Endothelial cell of umbilical vein (primary cell): ENCODE results near the gene VIL1. TPM values are rescaled to one million over a fixed set of nuclear protein-coding genes. Genes with fewer than 3 reads are reported as not detected.

Experiments used
- BruUV-seq: library from RNA; stranded (reverse); fragments of 400-500 nt; replicated peaks from 2 replicates; lab custom pipeline; 2021; lab: Mats Ljungman, UMichigan
- CTCF ChIA-PET: fragments of 300-600, 350-600 bp; sonication (Branson Sonifier 250); formaldehyde crosslinking; loops from one replicate; lab custom pipeline; 2021; ENCODE audit warnings: antibody characterized with exemption, inconsistent platforms; lab: Charles Lee
- POLR2A ChIA-PET: fragments of 300-600, 350-600 bp; sonication (Branson Sonifier 250); formaldehyde crosslinking; loops from one replicate; lab custom pipeline; 2021; ENCODE audit warnings: antibody characterized with exemption, inconsistent platforms; lab: Charles Lee
- DNase-seq: peaks from one replicate; pipeline ENCODE4 v3.0.0-alpha.2; 2011; ENCODE audit warnings: low read depth, low spot score
- FAIRE-seq: peaks from 2 replicates; lab custom pipeline; 2011; peaks lifted over from hg19 to GRCh38; lab: Jason Lieb, UNC
- H2AFZ ChIP-seq: 2 replicates; pipeline ENCODE4 v1.6.0; 2012; ENCODE audit warnings: low read depth, low read length, control low read depth, inconsistent platforms
- H3K27ac ChIP-seq: 2 replicates; pipeline ENCODE4 v1.5.1; 2011; ENCODE audit warnings: low read depth, mild to moderate bottlenecking, control low read depth, low read length, moderate library complexity; ENCODE audit not compliant: insufficient read depth
- H3K27me3 ChIP-seq, 2 experiments: 2 replicates each; pipeline versions ENCODE4 v1.6.0 to v1.6.1; 2011; ENCODE audit warnings: low read length in 2 of 2, mixed read lengths in 1 of 2; ENCODE audit not compliant: control insufficient read depth in 2 of 2, insufficient read depth in 2 of 2
- H3K36me3 ChIP-seq, 2 experiments: 2 replicates in 1 of 2; 3 replicates in 1 of 2; pipeline ENCODE4 v1.5.1; 2011; ENCODE audit warnings: low read length in 2 of 2, mild to moderate bottlenecking in 1 of 2, moderate library complexity in 1 of 2; ENCODE audit not compliant: control insufficient read depth in 2 of 2, insufficient read depth in 2 of 2; ENCODE audit errors: extremely low read depth in 1 of 2
- H3K4me1 ChIP-seq: 3 replicates; pipeline ENCODE4 v1.5.1; 2011; ENCODE audit warnings: mild to moderate bottlenecking, low read length; ENCODE audit not compliant: control insufficient read depth, insufficient read depth; ENCODE audit errors: extremely low read depth
- H3K4me2 ChIP-seq: 2 replicates; pipeline ENCODE4 v1.6.1; 2011; ENCODE audit warnings: low read length, control low read depth, mixed read lengths; ENCODE audit not compliant: insufficient read depth
- H3K4me3 ChIP-seq, 3 experiments: fragments of 200-600 bp in 1 of 3; sonication (generic), shearing (Covaris generic) in 1 of 3; replicated peaks in 1 of 3; 2 replicates each; pipeline ENCODE4 v1.5.1; 2011 to 2016; ENCODE audit warnings: control low read depth in 3 of 3, low read length in 3 of 3, mild to moderate bottlenecking in 2 of 3, inconsistent platforms in 1 of 3, low read depth in 1 of 3, moderate library complexity in 1 of 3; ENCODE audit not compliant: insufficient read depth in 1 of 3
- H3K79me2 ChIP-seq: 2 replicates; pipeline ENCODE4 v1.6.0; 2012; ENCODE audit warnings: low read length, inconsistent platforms; ENCODE audit not compliant: control insufficient read depth, insufficient read depth
- H3K9ac ChIP-seq: replicated peaks from 2 replicates; pipeline ENCODE3; 2011; ENCODE audit warnings: low read length, control low read depth; ENCODE audit not compliant: insufficient read depth; ENCODE audit errors: extremely low read depth
- H3K9me1 ChIP-seq: replicated peaks from 3 replicates; pipeline ENCODE4 v1.6.0; 2011; ENCODE audit warnings: mild to moderate bottlenecking, low read length; ENCODE audit not compliant: control insufficient read depth, insufficient read depth; ENCODE audit errors: extremely low read depth
- H3K9me3 ChIP-seq: replicated peaks from 2 replicates; pipeline ENCODE4 v1.5.1; 2012; ENCODE audit warnings: low read length, inconsistent platforms; ENCODE audit not compliant: control insufficient read depth, insufficient read depth
- H4K20me1 ChIP-seq: replicated peaks from 2 replicates; pipeline ENCODE3; 2011; ENCODE audit warnings: mild to moderate bottlenecking, low read length; ENCODE audit not compliant: control insufficient read depth, insufficient read depth; ENCODE audit errors: extremely low read depth
- CTCF ChIP-seq, 2 donors: IDR thresholded peaks; 1 replicate in 1 of 2; 2 replicates in 1 of 2; pipeline ENCODE4 v1.5.1; 2011; ENCODE audit warnings: low read length in 2 of 2, mild to moderate bottlenecking in 2 of 2, moderate library complexity in 2 of 2, control low read depth in 1 of 2, inconsistent platforms in 1 of 2, low read depth in 1 of 2; ENCODE audit not compliant: insufficient read depth in 1 of 2; ENCODE audit errors: extremely low read depth in 1 of 2
- EZH2 ChIP-seq: IDR thresholded peaks from 2 replicates; pipeline ENCODE4 v1.6.1; 2012; ENCODE audit warnings: borderline replicate concordance, low read depth, mild to moderate bottlenecking, moderate library complexity, low read length, inconsistent platforms; ENCODE audit not compliant: severe bottlenecking
- FOS ChIP-seq: IDR thresholded peaks from 2 replicates; pipeline ENCODE4 v1.6.1; 2011; ENCODE audit warnings: mild to moderate bottlenecking, low read length, moderate library complexity, borderline replicate concordance; ENCODE audit not compliant: insufficient read depth
- GATA2 ChIP-seq: IDR thresholded peaks from 2 replicates; pipeline ENCODE4 v1.7.0; 2011; ENCODE audit warnings: low read depth, mild to moderate bottlenecking, moderate library complexity, mixed read lengths, low read length; ENCODE audit not compliant: insufficient read length, insufficient read depth
- JUN ChIP-seq: IDR thresholded peaks from 2 replicates; pipeline ENCODE4 v1.6.1; 2011; ENCODE audit warnings: borderline replicate concordance, low read depth; ENCODE audit not compliant: insufficient read length, insufficient read depth
- MYC ChIP-seq: IDR thresholded peaks from one replicate; pipeline ENCODE4 v1.6.1; 2011; ENCODE audit warnings: mild to moderate bottlenecking, low read depth, low read length
- POLR2A ChIP-seq: IDR thresholded peaks from 2 replicates; pipeline ENCODE4 v1.6.1; 2012; ENCODE audit warnings: low read depth, mild to moderate bottlenecking, control low read depth, low read length
- POLR2AphosphoS5 ChIP-seq: IDR thresholded peaks from 2 replicates; pipeline ENCODE4 v1.6.1; 2012; ENCODE audit warnings: low read depth, mild to moderate bottlenecking, control low read depth, low read length, moderate library complexity; ENCODE audit not compliant: insufficient read depth
- dilution Hi-C: fragments of 300-500 bp; cut with MboI; formaldehyde crosslinking; loops from one replicate; pipeline ENCODE4 v1.15.0; 2019; ENCODE audit warnings: low sequenced_read_pairs; ENCODE audit not compliant: extremely low pct_ligation_motif_present
- intact Hi-C: fragments of 100-400 bp; cut with micrococcal nuclease; formaldehyde crosslinking; loops from one replicate; pipeline ENCODE4 v1.10.0; 2022
- polyA plus RNA-seq, 4 experiments: library from polyadenylated mRNA; depleted of rRNA in 3 of 4; stranded (reverse) in 3 of 4; unstranded in 1 of 4; fragments of >200 nt; gene quantifications; 2 replicates each; pipeline versions ENCODE4 v1.2.1 to v1.2.3, GENCODE V29; 2011 to 2012; ENCODE audit warnings: missing spikeins in 1 of 4
- total RNA-seq: library from RNA; stranded (reverse); gene quantifications from 2 replicates; pipeline ENCODE4 v1.2.3, GENCODE V29; 2021
- TF ChIP-seq, protein P1 (sequence below): IDR thresholded peaks from 2 replicates; pipeline ENCODE4 v1.6.1; 2011; ENCODE audit not compliant: insufficient read depth, insufficient read length

Gene VIL1
- total and polyA plus RNA-seq, 2 donors (not counting 3 experiments of a cell fraction or from before 2014, with no cell fraction given): not detected

DNA sequence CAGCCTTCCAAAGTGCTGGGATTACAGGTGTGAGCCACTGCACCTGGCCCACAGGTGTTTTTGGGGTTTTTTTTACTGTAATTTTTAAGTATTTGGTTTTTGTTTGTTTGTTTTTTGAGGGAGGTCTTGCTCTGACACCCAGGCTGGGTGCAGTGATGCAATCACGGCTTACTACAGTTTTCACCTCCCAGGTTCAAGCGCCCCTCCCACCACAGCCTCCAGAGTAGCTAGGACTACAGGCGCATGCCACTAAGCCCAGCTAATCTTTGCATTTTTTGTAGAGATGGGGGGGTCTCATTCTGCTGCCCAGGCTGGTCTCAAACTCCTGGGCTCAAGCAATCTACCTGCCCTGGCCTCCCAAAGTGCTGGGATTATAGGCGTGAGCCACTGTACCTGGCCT lies 44.1 kb upstream of the VIL1 start:
- dilution Hi-C loops: no loop called here
- Histone ChIP-seq H4K20me1 (no peaks in the 10 kb centered on the region), H3K4me1 (no peaks in the 10 kb centered on the region), H3K4me3 (no peak overlapping the region), H3K79me2 (no peaks in the 10 kb centered on the region), H3K27me3 (peaks cover 0 to 2% of the 10 kb centered on the region in 2 experiments), H3K4me2 (no peak overlapping the region), H2AFZ (no peak overlapping the region), H3K9me1 (no peaks in the 10 kb centered on the region), H3K36me3 (no peaks in the 10 kb centered on the region), H3K9me3 (no peaks in the 10 kb centered on the region), H3K9ac (no peak overlapping the region), H3K27ac (no peak overlapping the region)
- no peak for FAIRE-seq
- POLR2A ChIA-PET: no interaction called here
- DNase-seq: no peak
- TF ChIP-seq, protein P1, sequence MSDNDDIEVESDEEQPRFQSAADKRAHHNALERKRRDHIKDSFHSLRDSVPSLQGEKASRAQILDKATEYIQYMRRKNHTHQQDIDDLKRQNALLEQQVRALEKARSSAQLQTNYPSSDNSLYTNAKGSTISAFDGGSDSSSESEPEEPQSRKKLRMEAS: no peak
- TF ChIP-seq FOS (no peak), GATA2 (no peak), EZH2 (no peak), JUN (no peak), MYC (no peak), CTCF (IDR thresholded peaks at IDR 0.05; ENCODE audit: extremely low read depth in 1 of 2, insufficient read depth in 1 of 2, low read depth in 1 of 2, low read length in 2 of 2) (no peak), POLR2A (no peak), POLR2AphosphoS5 (no peak)
- CTCF ChIA-PET: interaction anchor here (1.9 kb wide), 1 partner anchor 18 kb away, joined by 5 read pairs; the partner anchor contains the start of gene CATIP
- BruUV-seq: no TSS peak
- intact Hi-C loops: no loop called here
